HG03439 (cell line): ENCODE measurements around the gene SEC63.
"Not testable (repeated sequence)": the region's sequence is repeated elsewhere in the genome, so short reads cannot be mapped to it uniquely, and the experiment has no call there.

Experiments
- ATAC-seq: cut with Tn5 transposase; IDR thresholded peaks from one replicate; pipeline ENCODE4 v1.9.1; 2021; ENCODE audit warnings: mild to moderate bottlenecking, moderate library complexity; ENCODE audit not compliant: unreplicated experiment

Gene SEC63

DNA sequence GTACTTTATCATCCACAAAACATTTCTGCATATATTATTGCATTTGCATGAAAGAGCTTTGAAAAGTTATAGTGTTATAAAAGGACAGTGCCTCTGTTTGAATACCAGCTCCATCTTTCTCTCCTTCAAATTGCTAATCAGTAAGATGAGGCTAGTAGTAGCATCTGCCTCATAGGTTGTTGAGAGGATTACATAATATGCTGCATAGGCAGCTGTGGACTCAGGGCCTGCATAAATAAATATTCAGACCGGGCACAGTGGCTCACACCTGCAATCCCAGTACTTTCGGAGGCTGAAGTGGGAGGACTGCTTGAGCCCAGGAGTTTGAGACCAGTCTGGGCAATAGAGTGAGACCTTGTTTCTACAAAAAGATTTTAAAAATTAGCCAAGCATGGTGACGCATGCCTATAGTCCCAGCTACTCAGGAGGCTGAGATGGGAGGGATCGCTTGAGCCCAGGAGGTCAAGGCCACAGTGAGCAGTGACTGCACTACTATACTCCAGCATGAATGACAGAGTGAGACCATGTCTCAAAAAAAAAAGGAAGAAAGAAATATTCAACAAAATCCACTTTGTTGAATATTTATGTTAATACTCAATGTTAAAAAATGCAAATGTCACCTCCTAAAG is 18.3 kb upstream of the SEC63 start:
- ATAC-seq = no peak

DNA sequence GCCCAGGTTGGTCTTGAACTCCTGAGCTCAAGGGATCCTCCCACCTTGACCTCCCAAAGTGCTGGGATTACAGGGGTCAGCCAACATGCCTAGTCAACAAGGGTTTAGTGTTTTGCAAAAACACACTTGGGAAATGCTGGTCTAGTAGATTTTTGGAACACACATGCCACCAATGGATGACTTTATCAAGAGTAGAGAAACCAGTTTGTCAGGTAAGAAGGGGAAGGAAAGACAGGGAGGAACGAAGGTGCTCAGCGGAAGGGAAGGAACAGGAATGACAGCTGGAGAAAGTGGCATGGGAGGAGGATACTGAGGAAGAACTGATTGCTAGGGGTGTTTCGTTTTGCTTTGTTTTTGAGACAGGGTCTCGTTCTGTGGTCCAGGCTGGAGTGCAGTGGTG is 15.6 kb upstream of the SEC63 start:
- ATAC-seq = no peak

DNA sequence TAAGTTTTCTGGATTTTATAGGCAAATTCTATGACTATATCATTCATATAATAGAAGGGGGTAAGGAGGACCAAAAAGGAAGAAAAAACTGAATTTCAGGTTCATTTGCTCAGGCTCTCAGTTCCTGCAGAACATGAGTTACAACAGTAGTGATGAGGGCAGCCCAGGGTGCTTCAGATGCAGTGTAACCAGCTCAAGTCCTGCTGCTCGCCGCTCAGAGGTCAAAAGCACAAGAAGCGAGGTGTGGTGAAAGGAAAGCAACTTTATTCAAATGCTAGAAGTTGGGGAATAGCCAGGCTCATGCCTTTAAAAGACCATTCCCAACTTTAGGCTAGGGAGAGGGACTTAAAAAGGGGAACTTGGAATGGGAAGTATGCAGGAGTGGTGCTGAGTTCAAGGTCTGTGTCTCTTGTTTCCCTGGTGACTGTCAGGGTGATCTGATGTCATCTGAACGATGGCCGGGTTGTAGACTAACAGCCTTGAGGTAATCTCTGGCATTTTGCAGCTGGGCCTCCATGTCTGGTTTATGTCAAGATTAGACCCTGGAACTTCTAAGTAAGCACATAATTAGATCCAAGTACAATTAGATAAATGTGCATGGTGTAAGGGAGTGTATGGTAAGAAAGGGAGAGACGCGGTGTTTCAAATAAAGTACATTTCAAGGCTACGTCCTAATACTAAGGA is 14.5 kb upstream of the SEC63 start:
- no peak for ATAC-seq

DNA sequence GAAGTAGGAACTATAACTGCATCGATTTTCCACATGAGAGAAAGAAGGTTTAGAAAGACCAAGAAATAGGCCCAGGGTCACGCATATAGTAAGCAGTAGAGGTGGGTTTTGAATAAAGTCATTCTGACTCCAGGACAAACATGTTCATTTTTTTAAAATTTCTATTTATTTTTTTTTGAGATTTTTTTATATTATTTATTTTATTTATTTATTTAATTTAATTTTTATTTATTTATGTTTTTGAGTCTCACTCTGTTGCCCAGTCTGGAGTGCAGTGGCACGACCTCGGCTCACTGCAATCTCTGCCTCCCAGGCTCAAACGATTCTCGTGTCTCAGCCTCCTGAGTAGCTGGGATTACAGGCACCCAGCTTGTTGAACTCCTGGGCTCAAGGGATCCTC is 13.2 kb upstream of the SEC63 start:
- no peak for ATAC-seq

DNA sequence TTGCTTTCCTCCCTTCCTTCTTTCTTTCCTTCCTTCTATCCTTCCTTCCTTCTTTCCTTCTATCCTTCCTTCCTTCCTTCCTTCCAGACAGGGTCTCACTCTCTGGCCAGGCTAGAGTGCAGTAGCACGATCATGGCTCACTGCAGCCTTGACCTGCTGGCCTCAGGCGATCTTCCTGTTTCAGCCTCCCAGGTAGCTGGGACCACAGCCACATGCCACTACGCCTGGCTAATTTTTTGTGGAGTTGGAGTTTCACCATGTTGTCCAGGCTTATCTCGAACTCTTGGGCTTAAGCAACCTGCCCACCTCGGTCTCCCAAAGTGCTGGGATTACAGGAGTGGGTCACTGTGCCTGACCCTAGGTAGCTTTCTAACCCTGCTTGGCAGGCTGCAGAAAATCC is 12.2 kb upstream of the SEC63 start:
- no peak for ATAC-seq

DNA sequence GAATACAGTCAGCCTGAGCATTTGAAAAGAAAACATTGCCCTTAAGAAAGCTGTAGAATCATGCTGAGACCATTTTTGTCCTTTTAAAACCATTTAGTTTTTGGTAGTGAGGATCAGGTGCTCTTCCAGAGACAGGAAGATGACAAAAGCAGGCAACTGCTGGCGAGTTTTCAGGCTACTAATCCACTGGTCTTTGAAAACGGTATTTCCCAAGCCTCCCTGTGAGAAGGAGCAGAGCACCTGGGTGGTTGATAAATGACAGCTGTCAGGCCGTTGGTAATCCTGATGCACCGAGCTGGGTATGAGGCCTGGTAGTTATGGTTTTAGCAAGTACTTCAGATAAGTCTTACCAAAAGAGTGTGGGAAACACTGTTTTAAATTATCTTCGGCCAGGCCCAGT is 10.1 kb upstream of the SEC63 start:
- no peak for ATAC-seq

DNA sequence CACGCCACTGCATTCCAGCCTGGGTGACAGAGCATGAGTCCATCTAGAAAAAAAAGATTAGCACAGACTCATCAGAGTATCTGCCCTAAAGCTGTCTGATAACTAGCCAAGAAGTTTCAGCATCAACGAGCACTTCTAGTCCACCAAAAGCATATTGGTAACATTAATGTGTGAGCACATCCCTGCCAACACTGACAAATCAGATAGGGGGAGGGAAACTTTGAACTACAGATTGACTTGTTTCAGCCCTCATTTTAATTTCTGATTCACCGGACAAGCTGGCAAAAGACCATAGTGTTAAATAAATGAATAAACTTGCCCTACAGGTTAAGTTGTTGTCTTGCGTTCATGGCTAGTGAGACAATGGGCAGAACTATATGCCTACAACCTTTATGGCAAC is 7.7 kb upstream of the SEC63 start:
- no peak for ATAC-seq

DNA sequence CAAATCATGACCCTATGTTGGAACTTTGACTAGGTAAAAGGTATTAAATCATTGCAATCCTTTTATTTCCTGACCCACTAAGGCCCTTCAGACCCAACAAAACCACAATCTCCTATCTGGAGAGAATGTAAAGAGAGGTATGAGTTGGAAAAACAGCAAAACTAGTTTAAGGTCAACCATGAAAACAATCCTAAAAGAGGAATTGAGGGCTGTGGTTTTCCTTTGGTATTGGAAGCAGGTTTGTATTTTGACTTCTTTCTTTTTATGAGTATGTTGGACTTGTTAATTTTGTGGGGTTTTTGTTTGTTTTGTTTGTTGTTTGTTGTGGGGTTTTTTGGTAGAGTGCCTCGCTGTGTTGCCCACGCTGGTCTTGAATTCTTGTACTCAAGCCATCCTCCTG is 4.7 kb upstream of the SEC63 start:
- no peak for ATAC-seq

DNA sequence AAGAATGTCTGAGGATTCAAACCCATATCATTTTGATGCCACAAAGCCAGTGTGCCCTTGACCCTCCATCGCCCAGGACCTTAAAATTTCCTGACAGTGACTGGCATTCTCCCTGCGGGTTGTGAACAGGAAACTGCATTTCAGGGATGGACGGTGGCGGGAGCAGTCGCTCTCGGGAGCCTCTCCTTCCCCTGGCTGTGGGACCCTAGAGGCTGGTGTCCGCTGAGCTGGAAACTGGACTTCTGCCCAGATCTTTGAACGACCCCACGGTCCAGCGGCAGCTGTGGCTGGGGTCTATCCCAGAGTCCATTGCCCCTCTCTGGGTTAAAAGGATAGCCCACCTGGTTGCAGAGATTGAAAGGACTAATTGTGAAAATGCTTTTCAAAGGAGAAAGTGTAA is 1.4 kb upstream of the SEC63 start:
- no peak for ATAC-seq

DNA sequence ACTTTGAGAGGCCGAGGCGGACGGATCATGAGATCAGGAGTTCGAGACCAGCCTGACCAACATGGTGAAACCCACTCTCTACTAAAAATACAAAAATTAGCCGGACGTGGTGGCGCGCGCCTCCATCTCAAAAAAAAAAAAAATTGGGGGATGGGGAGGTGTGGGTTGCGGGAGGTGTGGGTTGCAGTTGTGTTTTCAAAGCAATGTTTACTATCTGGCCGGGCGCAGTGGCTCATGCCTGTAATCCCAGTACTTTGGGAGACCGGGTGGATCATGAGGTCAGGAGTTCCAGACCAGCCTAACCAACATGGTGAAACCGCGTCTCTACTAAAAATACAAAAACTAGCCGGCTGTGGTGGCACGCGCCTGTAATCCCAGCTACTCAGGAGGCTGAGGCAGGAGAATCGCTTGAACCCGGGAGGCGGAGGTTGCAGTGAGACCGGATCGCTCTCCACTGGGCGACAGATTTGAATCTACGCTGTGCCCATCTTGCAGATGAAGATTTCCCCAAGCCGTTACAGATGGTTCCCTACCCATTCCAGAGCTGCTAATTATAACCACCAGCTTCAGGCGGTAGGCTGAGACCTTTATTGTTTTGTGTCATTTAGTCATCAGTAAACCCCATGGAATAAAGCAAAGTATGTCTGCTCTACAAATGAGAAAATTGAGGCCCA is 818 bp upstream of the SEC63 start:
- not testable (repeated sequence) for ATAC-seq

DNA sequence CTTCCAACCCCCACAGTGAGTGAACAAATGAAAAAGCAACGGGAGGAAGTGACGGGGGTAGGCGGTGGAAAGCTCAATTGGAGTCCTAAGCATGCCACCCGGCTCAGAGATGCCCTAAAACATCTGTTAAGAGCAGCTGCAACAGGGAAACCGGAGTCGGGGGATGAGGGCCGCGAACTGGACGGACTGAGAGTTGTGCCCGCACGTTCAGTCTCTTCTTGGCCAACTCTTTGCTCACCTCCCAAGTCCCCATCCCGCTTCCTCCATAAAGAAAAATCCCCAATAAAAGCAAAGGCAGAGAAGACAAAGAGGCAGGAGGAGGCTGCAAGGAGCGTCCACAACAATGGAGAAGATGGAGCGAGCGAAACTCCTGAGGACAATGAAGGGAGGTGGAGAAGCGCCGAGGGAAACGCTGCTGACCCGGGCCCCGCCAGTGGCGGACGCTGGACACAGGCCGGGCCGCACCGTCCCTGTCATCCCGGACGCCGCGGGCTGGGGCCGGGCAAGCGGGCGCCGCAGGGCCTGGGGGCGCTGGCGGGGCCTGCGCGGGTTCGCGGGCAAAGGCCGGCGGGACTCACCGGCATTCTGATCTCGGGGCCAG is 600 bp downstream of the SEC63 start:
- peak; percentile 42 for ATAC-seq

DNA sequence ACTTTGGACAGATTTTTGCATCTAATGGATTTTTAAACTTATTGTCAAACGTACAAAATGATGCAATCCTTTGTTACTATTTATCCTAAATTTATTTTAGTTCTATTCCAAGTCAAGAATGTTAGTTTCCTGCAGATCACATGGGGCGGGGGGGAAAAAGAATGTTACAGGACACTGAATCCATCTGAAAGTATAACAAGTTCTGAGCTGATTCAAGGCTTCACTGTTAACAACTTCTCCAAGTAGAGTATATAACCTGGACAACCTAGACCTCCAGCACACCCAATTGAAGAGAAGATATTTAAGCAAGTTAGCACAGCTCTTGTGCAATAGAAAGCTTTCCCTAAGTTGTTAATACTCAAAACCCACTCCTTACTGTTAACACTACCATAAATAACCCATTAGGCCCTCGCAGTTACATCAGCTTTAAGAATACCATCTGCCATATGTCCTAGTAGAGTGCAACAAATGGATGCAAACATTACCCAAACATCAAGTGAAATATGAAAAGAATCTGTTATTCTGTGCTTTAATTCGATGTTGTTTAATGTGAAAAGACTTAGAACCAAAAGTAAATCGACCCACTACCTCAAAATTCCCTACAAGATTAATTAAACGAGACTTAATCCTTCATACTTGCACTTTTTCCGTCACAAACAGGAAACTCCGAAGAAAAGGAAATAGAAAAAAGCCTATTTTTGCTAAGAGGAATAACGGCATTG is 1.3 kb downstream of the SEC63 start:
- ATAC-seq = no peak

DNA sequence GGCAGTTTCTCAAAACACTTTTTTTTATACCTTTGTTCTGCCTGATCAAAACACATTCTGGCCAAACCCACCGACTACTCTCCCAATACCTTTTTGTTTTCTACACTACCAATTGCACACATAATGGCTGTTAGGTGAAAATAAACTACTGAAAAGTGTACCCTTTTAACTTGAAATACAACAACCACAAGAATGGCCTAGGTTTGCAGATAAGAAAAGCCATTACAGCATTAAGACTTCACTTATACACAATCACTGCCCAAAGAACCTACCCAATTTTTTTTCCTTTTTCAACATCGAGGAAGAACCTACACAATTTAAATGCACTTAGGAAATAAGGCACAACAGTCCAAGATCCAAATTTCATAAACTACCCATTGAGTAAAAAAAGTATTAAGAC is 1.8 kb downstream of the SEC63 start:
- no peak for ATAC-seq

DNA sequence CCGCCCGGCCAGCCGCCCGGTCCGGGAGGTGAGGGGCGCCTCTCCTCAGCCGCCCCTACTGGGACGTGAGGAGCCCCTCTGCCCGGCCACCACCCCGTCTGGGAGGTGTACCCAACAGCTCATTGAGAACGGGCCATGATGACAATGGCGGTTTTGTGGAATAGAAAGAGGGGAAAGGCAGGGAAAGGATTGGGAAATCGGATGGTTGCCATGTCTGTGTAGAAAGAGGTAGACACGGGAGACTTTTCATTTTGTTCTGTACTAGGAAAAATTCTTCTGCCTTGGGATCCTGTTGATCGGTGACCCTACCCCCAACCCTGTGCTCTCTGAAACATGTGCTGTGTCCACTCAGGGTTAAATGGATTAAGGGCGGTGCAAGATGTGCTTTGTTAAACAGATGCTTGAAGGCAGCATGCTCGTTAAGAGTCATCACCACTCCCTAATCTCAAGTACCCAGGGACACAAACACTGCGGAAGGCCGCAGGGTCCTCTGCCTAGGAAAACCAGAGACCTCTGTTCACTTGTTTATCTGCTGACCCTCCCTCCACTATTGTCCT is 4.1 kb downstream of the SEC63 start:
- ATAC-seq = not testable (repeated sequence)

DNA sequence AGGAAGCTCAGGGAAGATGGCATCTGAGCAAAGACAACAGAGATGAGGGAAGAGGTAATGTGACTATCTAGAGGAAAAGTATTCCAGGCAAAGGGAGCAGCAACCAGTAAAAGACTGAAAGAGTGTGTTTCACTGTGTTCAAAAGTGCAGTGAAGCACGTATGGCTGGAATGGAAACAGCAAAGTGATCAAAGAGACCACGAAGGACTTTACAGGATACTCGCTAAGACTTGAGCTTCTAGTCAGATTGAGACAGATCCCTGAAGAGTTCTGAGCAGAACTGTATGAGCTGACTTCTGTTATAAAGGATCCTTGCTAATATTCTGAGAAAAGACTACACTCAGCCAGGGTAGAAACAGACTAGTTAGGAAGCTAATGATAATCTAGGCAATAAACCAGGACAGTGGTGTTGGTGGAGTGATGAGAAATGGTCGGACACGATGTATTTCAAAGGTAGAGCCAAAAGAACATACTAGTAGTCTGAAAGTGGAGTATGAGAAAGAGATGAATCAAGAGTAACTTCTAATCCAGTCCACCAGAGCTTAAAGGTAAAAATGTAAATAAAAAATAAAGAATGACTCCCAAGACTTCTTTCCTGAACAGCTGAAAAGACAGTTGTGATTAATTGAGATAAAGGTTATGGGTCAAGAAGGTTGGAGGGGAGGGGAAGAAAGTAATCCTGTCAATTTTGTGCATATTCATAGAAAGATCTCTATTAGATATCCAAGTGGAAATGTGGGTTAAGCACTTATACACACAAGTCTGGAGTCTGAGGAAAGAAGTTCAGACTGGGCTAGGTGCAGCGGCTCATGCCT is 14.2 kb downstream of the SEC63 start:
- no peak for ATAC-seq

DNA sequence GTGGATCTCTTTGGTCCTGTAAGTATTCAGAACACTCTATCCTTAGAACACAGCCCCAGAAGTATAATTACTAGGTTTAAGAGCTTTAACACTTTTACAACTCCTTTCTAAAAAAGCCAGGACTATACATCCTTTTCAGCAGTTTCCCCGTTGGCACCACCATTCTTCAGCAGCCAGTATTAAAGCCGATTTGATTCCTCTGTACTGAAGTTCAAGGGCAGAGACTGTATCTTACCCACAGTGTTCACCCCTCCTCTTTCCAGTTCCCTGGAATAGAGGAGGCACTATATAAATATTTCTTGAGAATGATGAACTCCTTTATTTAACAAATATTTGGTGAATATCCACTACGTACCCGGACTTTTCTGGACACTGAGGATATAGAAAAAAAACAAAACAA is 15.9 kb downstream of the SEC63 start:
- no peak for ATAC-seq

DNA sequence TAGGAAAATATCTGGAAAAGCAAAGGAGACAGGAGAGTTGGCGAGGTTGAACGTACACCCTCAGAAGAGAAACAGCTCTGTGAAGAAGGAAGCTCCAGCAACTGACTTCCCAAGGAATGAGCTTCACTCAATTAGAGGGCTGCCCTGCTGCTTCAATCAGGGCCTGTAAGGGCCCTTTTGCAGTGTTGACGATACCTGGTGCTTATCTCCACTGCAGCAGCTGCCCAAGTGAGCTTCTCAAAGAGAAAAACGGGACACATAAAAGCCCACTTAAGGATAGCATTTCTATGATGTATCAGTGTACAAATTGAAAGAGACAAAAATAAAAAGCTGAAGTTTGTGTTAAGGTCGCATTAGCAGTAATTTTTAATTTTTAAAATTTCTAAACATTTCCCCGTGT is 16.4 kb downstream of the SEC63 start:
- ATAC-seq = no peak

DNA sequence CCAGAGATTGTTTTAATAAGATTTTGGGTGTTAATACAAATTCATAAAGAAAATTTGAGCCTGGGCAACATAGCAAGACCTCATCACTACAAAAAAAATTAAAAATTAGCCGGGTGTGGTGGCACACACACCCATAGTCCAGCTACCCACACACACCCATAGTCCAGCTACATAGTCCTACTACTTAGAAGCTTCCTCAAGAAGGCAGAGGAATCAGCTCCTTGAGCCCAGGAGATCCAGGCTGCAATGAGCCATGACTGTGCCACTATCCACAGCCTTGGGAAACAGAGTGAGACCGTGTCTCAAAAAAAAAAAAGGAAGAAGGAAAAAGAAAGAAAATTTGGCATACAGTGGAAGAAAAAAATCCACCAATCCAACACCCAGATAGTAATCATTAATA is 16.8 kb downstream of the SEC63 start:
- ATAC-seq = no peak

DNA sequence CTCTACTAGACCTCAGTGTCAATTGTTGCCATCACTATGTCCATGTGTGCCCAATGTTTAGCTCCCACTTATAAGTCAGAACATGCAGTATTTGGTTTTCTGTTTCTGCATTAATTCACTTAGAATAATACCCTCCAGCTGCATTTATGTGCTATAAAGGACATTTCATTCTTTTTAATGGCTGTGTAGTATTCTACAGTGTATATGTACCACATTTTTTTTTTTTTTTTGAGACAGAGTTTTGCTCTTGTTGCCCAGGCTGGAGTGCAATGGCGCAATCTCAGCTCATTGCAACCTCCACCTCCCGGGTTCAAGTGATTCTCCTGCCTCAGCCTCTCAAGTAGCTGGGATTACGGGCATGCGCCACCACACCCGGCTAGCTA is 21.1 kb downstream of the SEC63 start:
- ATAC-seq = not testable (repeated sequence)

DNA sequence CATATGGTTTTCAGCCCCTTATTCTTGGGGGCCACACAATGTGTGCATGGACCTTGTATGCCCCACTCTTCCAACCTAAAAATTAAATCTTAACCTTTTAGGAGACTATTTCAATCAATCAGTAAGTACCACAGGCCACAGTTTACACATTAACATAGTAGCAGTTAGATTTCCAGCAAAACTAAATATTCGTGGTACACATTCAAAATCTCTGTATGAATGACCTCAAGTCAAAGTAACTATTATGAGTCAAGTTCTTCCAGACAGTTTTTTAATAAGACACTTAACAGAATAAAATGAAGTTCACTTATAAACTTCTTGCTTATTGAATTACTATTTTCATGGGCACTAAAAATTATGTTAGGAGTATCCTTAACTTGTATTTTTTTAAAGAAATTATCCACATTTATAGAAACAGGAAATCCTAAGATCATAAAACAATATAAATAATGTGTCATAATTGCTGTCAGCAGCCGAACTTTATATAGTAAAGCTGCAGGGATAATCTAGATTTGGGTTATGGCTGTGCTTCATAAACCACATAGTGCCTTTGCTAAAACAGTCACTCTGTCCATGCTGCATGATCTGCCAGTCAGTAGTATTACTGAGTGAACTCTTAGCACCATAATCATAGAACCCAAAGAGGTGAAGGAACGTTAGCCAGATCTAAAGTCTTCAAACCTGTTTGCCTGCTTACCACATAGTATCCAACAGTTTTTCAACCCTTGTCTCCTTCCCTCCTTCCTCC is 21.7 kb downstream of the SEC63 start:
- ATAC-seq = no peak
